Esophagus squamous epithelium (tissue), 5 donors: ENCODE results near the gene METTL25. TPM values are rescaled to one million over a fixed set of nuclear protein-coding genes. Genes with fewer than 3 reads are reported as not detected.

Experiments
- DNase-seq: peaks from one replicate; lab custom pipeline; 2025; lab: John Stamatoyannopoulos, UW
- H3K27ac ChIP-seq, 4 donors: fragments of 200-600 bp; sonication (generic); one replicate each; pipeline ENCODE4 v1.5.1; 2016 to 2019; ENCODE audit warnings: mild to moderate bottlenecking in 1 of 4
- H3K27me3 ChIP-seq, 4 donors: fragments of 200-600 bp; sonication (generic); 1 replicate in 3 of 4; 2 replicates in 1 of 4; pipeline versions ENCODE4 v1.5.1 to v1.6.0; 2017 to 2021; ENCODE audit warnings: antibody characterized with exemption in 1 of 4
- H3K36me3 ChIP-seq, 3 donors: fragments of 200-600 bp; sonication (generic); one replicate each; pipeline ENCODE4 v1.5.1; 2016 to 2019
- H3K4me1 ChIP-seq, 3 donors: fragments of 200-600 bp; sonication (generic); one replicate each; pipeline ENCODE4 v1.5.1; 2017 to 2019
- H3K4me3 ChIP-seq, 4 donors: fragments of 200-600 bp; sonication (generic); 1 replicate in 3 of 4; 2 replicates in 1 of 4; pipeline ENCODE4 v1.5.1; 2016 to 2019; ENCODE audit warnings: mild to moderate bottlenecking in 2 of 4, moderate library complexity in 1 of 4
- H3K9me3 ChIP-seq, 3 donors: fragments of 200-600 bp; sonication (generic); one replicate each; pipeline ENCODE4 v1.5.1; 2016 to 2019
- CTCF ChIP-seq, 6 experiments: fragments of 450-650 bp in 4 of 6; fragments of 200-600 bp in 2 of 6; sonication (generic) in 2 of 6; IDR thresholded peaks; one replicate each; pipeline ENCODE4 v1.5.1; 2016 to 2019; ENCODE audit warnings: antibody characterized with exemption in 6 of 6, mild to moderate bottlenecking in 4 of 6, moderate library complexity in 4 of 6
- POLR2A ChIP-seq, 4 donors: fragments of 450-650 bp; IDR thresholded peaks; one replicate each; pipeline ENCODE4 v1.6.1; 2017; ENCODE audit warnings: antibody characterized with exemption in 4 of 4, mild to moderate bottlenecking in 4 of 4, moderate library complexity in 3 of 4
- WGBS, 2 donors: methylation state at CpG; one replicate each; pipeline ENCODE4 v1.1.5; 2018; 5-methylcytosine and 5-hydroxymethylcytosine counted together
- intact Hi-C: fragments of 100-400 bp; cut with DNase I; formaldehyde crosslinking; loops from one replicate; pipeline ENCODE4 v1.15.0; 2022
- total RNA-seq, 4 donors: library from RNA; depleted of rRNA; stranded (reverse); fragments of >200 nt; gene quantifications; one replicate each; pipeline ENCODE4 v1.1.0, GENCODE V29; 2016
- donor health status: DM: yes; HTN: yes; CAD: no.

Gene METTL25
- total RNA-seq, 4 donors from 2014 or later = 8.6 to 29.8 (median 9.8) TPM

GRCh38 chr12:82412246-82412645 is 53.9 kb downstream of the METTL25 start:
- TF ChIP-seq CTCF (IDR thresholded peaks at IDR 0.05) = no peak
- TF ChIP-seq POLR2A (IDR thresholded peaks at IDR 0.05) = no peak
- peaks cover 0 to 27% (median 0%) of the 10 kb centered on the region in 3 donors for H3K36me3 ChIP-seq
- 85 to 100% methylated on average over 1 of the region's 1 CpG for WGBS, 2 donors
- H3K27ac ChIP-seq = no peak overlapping the region
- no peak overlapping the region for H3K4me3 ChIP-seq
- no peak for DNase-seq
- H3K27me3 ChIP-seq = no peaks in the 10 kb centered on the region
- intact Hi-C loops = no loop called here
- H3K4me1 ChIP-seq = no peaks in the 10 kb centered on the region
- no peaks in the 10 kb centered on the region for H3K9me3 ChIP-seq

- Histone ChIP-seq H3K27me3 (no peaks in the 10 kb centered on the region), H3K36me3 (peaks cover 0 to 15% (median 0%) of the 10 kb centered on the region in 3 donors), H3K9me3 (no peaks in the 10 kb centered on the region), H3K27ac (no peak overlapping the region), H3K4me1 (no peaks in the 10 kb centered on the region), H3K4me3 (no peak overlapping the region)
- intact Hi-C loops = no loop called here
- TF ChIP-seq POLR2A (IDR thresholded peaks at IDR 0.05) (no peak), CTCF (IDR thresholded peaks at IDR 0.05) (no peak)
- 80 to 83% methylated on average over 2 of the region's 2 CpGs for WGBS, 2 donors
- no peak for DNase-seq
These were observed 55.7 kb downstream of the METTL25 start for GRCh38 chr12:82414044-82414443.

- Histone ChIP-seq H3K4me1 (no peaks in the 10 kb centered on the region), H3K36me3 (peaks cover 0 to 9% (median 0%) of the 10 kb centered on the region in 3 donors), H3K9me3 (no peaks in the 10 kb centered on the region), H3K4me3 (no peak overlapping the region), H3K27me3 (no peaks in the 10 kb centered on the region), H3K27ac (no peak overlapping the region)
- TF ChIP-seq CTCF (IDR thresholded peaks at IDR 0.05) (no peak), POLR2A (IDR thresholded peaks at IDR 0.05) (no peak)
- intact Hi-C loops = no loop called here
- 88 to 91% methylated on average over 1 of the region's 1 CpG for WGBS, 2 donors
- DNase-seq = no peak
These were observed 56.6 kb downstream of the METTL25 start for GRCh38 chr12:82414926-82415325.

GRCh38 chr12:82415402-82415801 is 57.1 kb downstream of the METTL25 start:
- DNase-seq = no peak
- 83 to 92% methylated on average over 3 of the region's 3 CpGs for WGBS, 2 donors
- Histone ChIP-seq H3K4me1 (no peaks in the 10 kb centered on the region), H3K27ac (no peak overlapping the region), H3K36me3 (peaks cover 0 to 8% (median 0%) of the 10 kb centered on the region in 3 donors), H3K9me3 (no peaks in the 10 kb centered on the region), H3K27me3 (no peaks in the 10 kb centered on the region), H3K4me3 (no peak overlapping the region)
- no peak for TF ChIP-seq CTCF (IDR thresholded peaks at IDR 0.05)
- TF ChIP-seq POLR2A (IDR thresholded peaks at IDR 0.05) = no peak
- intact Hi-C loops = no loop called here

- no peak for TF ChIP-seq POLR2A (IDR thresholded peaks at IDR 0.05)
- Histone ChIP-seq H3K27ac (no peak overlapping the region), H3K36me3 (no peaks in the 10 kb centered on the region), H3K4me1 (no peaks in the 10 kb centered on the region), H3K9me3 (no peaks in the 10 kb centered on the region), H3K4me3 (no peak overlapping the region), H3K27me3 (no peaks in the 10 kb centered on the region)
- WGBS, 2 donors = 51 to 54% methylated on average over 2 of the region's 2 CpGs
- no peak for DNase-seq
- intact Hi-C loops = no loop called here
These were observed 66.9 kb downstream of the METTL25 start for GRCh38 chr12:82425241-82425640.

- no peaks in the 10 kb centered on the region for H3K27me3 ChIP-seq
- TF ChIP-seq POLR2A (IDR thresholded peaks at IDR 0.05) (no peak), CTCF (IDR thresholded peaks at IDR 0.05) (no peak)
- no peaks in the 10 kb centered on the region for H3K4me1 ChIP-seq
- H3K36me3 ChIP-seq = no peaks in the 10 kb centered on the region
- intact Hi-C loops = no loop called here
- no peak overlapping the region for H3K4me3 ChIP-seq
- 46 to 57% methylated on average over 4 of the region's 4 CpGs for WGBS, 2 donors
- H3K27ac ChIP-seq = no peak overlapping the region
- DNase-seq = no peak
- H3K9me3 ChIP-seq = no peaks in the 10 kb centered on the region
These were observed 67.8 kb downstream of the METTL25 start for GRCh38 chr12:82426081-82426480.
